Stimulated activated CD4-positive, alpha-beta T cell treated with anti-CD3 and anti-CD28 coated beads, Interleukin-1b, Interleukin-23, amount 100 ng/mL, for 4 hours (primary cell): Measurements from ENCODE around the gene PALM.

Source experiments
- DNase-seq, 2 donors: peaks; one replicate each; pipeline ENCODE4 v3.0.0-alpha.2; 2020; ENCODE audit warnings: low read depth in 2 of 2

Gene PALM

GRCh38 chr19:752652-753517, 44.1 kb downstream of the PALM start:
- no peak for DNase-seq

GRCh38 chr19:754530-754929, 45.8 kb downstream of the PALM start:
- DNase-seq, result no peak

- no peak for DNase-seq
Measured at GRCh38 chr19:755063-755462, 46.3 kb downstream of the PALM start.

- DNase-seq, result no peak
Measured at GRCh38 chr19:756236-756635, 47.5 kb downstream of the PALM start.

GRCh38 chr19:756821-757688, 48.3 kb downstream of the PALM start:
- no peak for DNase-seq

- no peak for DNase-seq
Measured at GRCh38 chr19:757811-758668, 49.3 kb downstream of the PALM start.

- no peak for DNase-seq
Measured at GRCh38 chr19:763181-763580, 54.4 kb downstream of the PALM start.

GRCh38 chr19:763869-764268, 55.1 kb downstream of the PALM start:
- DNase-seq, result no peak

GRCh38 chr19:764301-764700, 55.6 kb downstream of the PALM start:
- DNase-seq, result no peak

DNA sequence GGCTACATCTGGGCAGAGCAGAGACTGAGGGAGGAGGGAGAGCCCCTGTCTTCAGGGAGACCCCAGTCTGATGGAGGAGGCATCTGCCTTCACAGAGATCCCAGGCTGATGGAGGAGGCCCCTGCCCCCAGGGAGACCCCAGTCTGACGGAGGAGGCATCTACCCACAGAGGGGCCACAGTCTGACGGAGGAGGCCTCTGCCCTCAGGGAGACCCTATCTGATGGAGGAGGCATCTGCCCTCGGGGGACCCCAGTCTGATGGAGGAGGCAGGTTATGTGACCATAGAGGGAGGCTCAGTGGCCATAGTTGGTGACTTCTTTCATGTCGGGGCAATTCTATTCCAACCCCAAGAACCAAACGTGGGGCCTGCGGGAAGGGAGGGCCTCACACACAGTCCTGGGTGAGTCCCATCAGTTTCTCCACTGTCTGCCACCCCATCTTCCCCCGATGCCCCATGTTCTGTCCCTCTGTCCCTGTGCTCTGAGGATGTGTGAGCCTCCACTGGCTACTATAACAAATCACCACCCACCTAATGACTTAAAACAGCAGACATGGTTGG, 56.5 kb downstream of the PALM start:
- no peak for DNase-seq

GRCh38 chr19:768424-768823, 59.7 kb downstream of the PALM start:
- no peak for DNase-seq

GRCh38 chr19:769616-770015, 60.9 kb downstream of the PALM start:
- DNase-seq, result no peak

DNA sequence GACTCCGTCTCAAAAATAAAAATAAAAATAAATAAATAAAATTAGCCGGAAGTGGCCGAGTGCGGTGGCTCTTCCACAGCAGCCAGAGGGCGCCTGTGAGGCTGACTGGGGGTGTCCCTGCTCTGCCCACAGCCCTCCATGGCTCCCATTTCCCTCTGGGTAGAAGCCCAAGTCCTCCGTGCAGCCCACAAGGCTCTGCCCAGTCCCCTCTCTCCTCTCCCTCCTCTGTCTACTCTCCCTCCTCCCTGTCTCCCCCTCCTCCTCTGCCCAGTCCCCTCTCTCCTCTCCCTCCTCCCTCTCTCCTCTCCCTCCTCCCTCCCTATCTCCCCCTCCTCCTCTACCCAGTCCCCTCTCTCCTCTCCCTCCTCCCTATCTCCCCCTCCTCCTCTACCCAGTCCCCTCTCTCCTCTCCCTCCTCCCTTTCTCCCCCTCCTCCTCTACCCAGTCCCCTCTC, 62.6 kb downstream of the PALM start:
- peak in 1 of 2 donors; percentile 11 for DNase-seq

GRCh38 chr19:772063-772462, 63.3 kb downstream of the PALM start:
- no peak for DNase-seq

DNA sequence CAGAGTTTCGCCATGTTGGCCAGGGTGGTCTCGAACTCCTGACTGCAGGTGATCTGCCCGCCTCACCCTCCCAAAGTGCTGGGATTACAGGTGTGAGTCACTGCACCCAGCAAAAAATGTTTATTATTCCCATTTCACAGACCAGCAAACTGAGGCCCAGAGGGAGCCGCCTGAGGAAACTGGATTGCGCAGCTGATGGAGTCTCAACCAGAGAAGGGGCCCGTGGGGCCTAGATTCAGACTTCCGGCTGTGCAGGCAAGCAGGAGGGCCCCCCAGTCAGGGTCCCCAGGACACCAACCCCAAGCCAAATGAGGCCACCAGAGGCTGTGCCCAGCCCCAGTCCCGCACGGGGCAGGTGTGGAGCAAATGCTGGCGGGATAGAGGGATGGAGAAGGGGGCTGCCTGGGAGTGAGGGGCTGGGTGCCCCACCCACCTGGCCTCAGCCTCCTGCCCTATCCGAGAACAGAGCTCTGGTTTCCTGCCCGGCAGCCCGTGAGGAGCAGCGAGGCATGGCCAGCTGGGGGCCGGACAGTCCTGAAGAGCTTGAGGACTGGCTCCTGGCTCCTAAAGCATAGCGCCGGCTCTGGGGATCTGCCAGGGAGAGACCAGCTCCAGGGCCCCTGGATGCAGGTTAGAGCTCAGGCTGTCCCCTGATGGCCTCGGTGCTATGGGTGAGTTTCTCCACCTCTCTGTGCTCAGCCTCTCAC, 64.1 kb downstream of the PALM start:
- no peak for DNase-seq

DNA sequence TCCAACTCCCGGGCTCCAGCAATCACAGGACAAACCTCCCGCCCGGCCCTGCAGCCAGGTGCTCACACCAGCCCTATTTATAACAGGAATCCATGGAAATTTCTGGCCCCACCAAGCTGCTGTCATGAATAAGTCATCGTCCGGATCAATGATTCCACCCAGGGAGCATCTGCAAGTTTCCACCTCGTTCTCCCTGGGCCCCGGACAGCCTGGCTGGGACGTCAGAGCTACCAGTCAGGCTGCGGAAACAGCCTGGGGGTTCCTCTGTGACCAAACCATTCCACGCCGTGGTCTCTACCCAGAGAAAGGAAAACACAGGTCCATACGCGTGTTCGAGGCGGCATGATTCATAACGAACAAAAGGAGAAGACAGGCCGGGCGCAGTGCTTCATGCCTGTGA, 67.8 kb downstream of the PALM start:
- DNase-seq, result no peak

GRCh38 chr19:778910-779653, 70.3 kb downstream of the PALM start:
- no peak for DNase-seq

DNA sequence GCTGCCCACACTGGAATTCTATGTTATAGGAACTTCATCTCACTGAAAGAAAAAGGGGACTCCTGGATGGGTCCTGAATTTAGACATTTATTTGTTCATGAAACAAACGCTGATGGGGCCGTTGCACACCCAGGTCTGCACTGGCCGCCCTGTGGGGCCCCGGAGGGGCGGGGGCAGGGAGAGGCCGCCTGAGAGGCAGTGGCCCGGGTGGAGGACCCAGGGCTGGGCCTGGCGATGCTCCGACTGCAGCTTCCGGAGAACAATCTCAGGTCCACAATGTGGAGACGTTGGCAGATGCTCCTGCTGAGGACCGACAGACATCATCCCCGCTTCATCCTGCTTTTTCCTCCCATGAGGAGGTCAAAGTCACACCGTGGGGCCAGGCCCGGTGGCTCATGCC, 72.2 kb downstream of the PALM start:
- no peak for DNase-seq

GRCh38 chr19:781800-782184, 73.1 kb downstream of the PALM start:
- no peak for DNase-seq

- no peak for DNase-seq
Measured at GRCh38 chr19:782185-782877, 73.6 kb downstream of the PALM start.
